Kidney (tissue), 14 donors: ENCODE measurements around the gene DLGAP1. TPM values are rescaled to one million over a fixed set of nuclear protein-coding genes. Genes with fewer than 3 reads are reported as not detected.
"Not testable (repeated sequence)": the region's sequence is repeated elsewhere in the genome, so short reads cannot be mapped to it uniquely, and the experiment has no call there.

Experiments used
- DNase-seq, 5 donors: peaks; one replicate each; pipeline ENCODE4 v3.0.0-alpha.2; 2013 to 2020
- FAIRE-seq: peaks from 2 replicates; lab custom pipeline; 2012; peaks lifted over from hg19 to GRCh38; lab: Jason Lieb, UNC
- H3K27ac ChIP-seq, 2 donors: one replicate each; pipeline ENCODE4 v1.7.0; 2013; ENCODE audit warnings: low read depth in 2 of 2, low read length in 2 of 2, inconsistent platforms in 1 of 2
- H3K27me3 ChIP-seq: one replicate; pipeline ENCODE4 v1.7.1; 2013; ENCODE audit warnings: low read length, inconsistent platforms; ENCODE audit not compliant: control insufficient read depth, insufficient read depth
- H3K36me3 ChIP-seq, 3 donors: one replicate each; pipeline versions ENCODE4 v1.7.0 to v1.7.1; 2013; ENCODE audit warnings: low read length in 3 of 3, control low read depth in 1 of 3, inconsistent platforms in 1 of 3; ENCODE audit not compliant: insufficient read depth in 3 of 3, control insufficient read depth in 2 of 3
- H3K4me1 ChIP-seq, 3 donors: one replicate each; pipeline versions ENCODE4 v1.7.0 to v1.7.1; 2013; ENCODE audit warnings: low read length in 3 of 3, inconsistent platforms in 1 of 3, low read depth in 1 of 3; ENCODE audit not compliant: control insufficient read depth in 2 of 3, insufficient read depth in 2 of 3
- H3K4me3 ChIP-seq, 3 donors: one replicate each; pipeline versions ENCODE4 v1.7.0 to v1.8.1; 2013; ENCODE audit warnings: low read length in 3 of 3, control low read depth in 1 of 3, inconsistent platforms in 1 of 3
- H3K9ac ChIP-seq, 3 donors: one replicate each; pipeline versions ENCODE4 v1.7.0 to v1.7.1; 2013; ENCODE audit warnings: low read length in 3 of 3, control low read depth in 1 of 3, inconsistent platforms in 1 of 3
- H3K9me3 ChIP-seq, 3 donors: one replicate each; pipeline versions ENCODE4 v1.7.0 to v1.7.1; 2013; ENCODE audit warnings: low read length in 3 of 3, control low read depth in 1 of 3, inconsistent platforms in 1 of 3; ENCODE audit not compliant: control insufficient read depth in 2 of 3, insufficient read depth in 1 of 3
- CTCF ChIP-seq: IDR thresholded peaks from 3 replicates; pipeline ENCODE4 v1.5.1; 2012; ENCODE audit warnings: mild to moderate bottlenecking, moderate library complexity, borderline replicate concordance; ENCODE audit not compliant: insufficient read depth; ENCODE audit errors: extremely low read depth
- intact Hi-C: fragments of 100-400 bp; cut with DNase I; formaldehyde crosslinking; loops from one replicate; pipeline ENCODE4 v1.11.1; 2022
- polyA plus RNA-seq: library from polyadenylated mRNA; stranded (reverse); fragments of 350-450 nt; fragmentation: Illumina TruSeq; extraction: RNeasy Lipid Tissue Mini Kit (QIAGEN cat#74804); gene quantifications from one replicate; pipeline ENCODE4 v1.2.3, GENCODE V29; 2014; ENCODE audit warnings: low read depth, low replicate concordance; ENCODE audit not compliant: insufficient read depth
- total RNA-seq: library from RNA; stranded (reverse); fragmentation: NEBNext Ultra II Directional; extraction: Animal tissue kit (Norgen Biotek cat#: 25700); gene quantifications from one replicate; pipeline ENCODE4 v1.2.1, GENCODE V29; 2021
- donor health status: control.
- donor health status: control.
- donor health status: control.
- donor health status: control.
- donor health status: control.
- donor health status: DM: yes; HTN: yes; CAD: no.
- donor health status: Normal renal cell carcinoma (clear cell type).

DLGAP1 gene
- total and polyA plus RNA-seq, 2 donors from 2014 or later, result 1.2 to 32.8 TPM

DNA sequence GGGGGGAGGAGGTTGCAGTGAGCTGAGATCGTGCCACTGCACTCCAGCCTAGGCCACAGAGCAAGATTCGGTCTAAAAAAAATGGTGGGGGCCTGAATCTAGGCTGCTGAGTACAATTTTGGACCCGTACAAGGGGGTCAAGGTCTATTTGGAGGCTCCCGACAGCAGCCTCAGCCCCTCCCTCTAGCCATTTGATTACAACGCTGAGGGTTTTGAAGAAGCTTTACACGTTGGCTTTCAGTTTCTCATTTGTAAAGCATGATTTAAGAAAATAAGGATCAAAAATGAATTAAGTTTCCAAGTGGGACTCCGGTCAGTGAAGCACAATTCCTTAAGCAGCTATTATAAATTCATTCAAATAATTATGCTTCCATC is 871.2 kb downstream of the DLGAP1 start:
- intact Hi-C loops, result no loop called here
- Histone ChIP-seq H3K9ac (no peak overlapping the region), H3K27ac (no peak overlapping the region), H3K36me3 (no peaks in the 10 kb centered on the region), H3K4me3 (no peak overlapping the region), H3K27me3 (no peaks in the 10 kb centered on the region), H3K4me1 (no peaks in the 10 kb centered on the region), H3K9me3 (no peaks in the 10 kb centered on the region)
- TF ChIP-seq CTCF, result no peak
- FAIRE-seq (no peak), DNase-seq (no peak)

GRCh38 chr18:3583106-3583872 is 871.8 kb downstream of the DLGAP1 start:
- DNase-seq, FAIRE-seq, H3K27ac ChIP-seq, H3K27me3 ChIP-seq, intact Hi-C loops, H3K9me3 ChIP-seq, H3K4me1 ChIP-seq, H3K36me3 ChIP-seq, H3K9ac ChIP-seq, H3K4me3 ChIP-seq: not testable (repeated sequence)

DNA sequence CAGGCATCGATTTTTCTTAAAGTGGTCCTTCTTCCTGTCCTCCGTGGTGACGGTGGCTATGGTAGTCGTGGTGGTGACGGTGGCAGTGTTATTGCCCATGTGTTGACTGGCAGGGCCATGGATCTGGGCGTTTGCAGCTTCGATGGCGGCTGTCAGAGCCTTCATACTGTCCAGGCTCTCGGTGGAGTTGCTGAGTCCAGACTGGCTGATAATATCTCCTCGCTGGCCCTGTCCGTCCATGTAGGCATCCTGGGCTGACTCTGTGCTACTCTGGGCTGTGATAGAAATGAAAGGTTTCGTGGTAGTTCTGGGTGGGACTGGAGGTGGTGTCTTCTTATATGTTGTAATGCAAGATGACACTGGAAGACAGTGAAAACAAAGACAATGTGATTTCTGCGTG is 873.2 kb downstream of the DLGAP1 start:
- H3K27me3 ChIP-seq, result no peaks in the 10 kb centered on the region
- no peak for FAIRE-seq
- H3K36me3 ChIP-seq, result no peaks in the 10 kb centered on the region
- no peak for TF ChIP-seq CTCF
- H3K9ac ChIP-seq, result no peak overlapping the region
- H3K27ac ChIP-seq, result no peak overlapping the region
- no peak for DNase-seq
- intact Hi-C loops, result no loop called here
- H3K9me3 ChIP-seq, result no peaks in the 10 kb centered on the region
- no peak overlapping the region for H3K4me3 ChIP-seq
- no peaks in the 10 kb centered on the region for H3K4me1 ChIP-seq

- H3K9ac ChIP-seq, H3K27me3 ChIP-seq, H3K4me1 ChIP-seq, H3K9me3 ChIP-seq, H3K36me3 ChIP-seq, intact Hi-C loops, H3K27ac ChIP-seq, FAIRE-seq, DNase-seq, H3K4me3 ChIP-seq: not testable (repeated sequence)
Observed at GRCh38 chr18:3580523-3581025, 874.5 kb downstream of the DLGAP1 start.
